NT2/D1 (cell line): ENCODE data around the gene RNPC3.
"Not testable (repeated sequence)": the region's sequence is repeated elsewhere in the genome, so short reads cannot be mapped to it uniquely, and the experiment has no call there.

Source experiments
- DNase-seq: peaks from one replicate; pipeline ENCODE4 v3.0.0-alpha.2; 2011; ENCODE audit warnings: low read depth, low spot score
- H3K27me3 ChIP-seq: 2 replicates; pipeline ENCODE4 v1.6.0; 2011; ENCODE audit warnings: mild to moderate bottlenecking; ENCODE audit not compliant: insufficient read length, insufficient read depth
- H3K36me3 ChIP-seq: 2 replicates; pipeline ENCODE4 v1.6.1; 2011; ENCODE audit warnings: mild to moderate bottlenecking, low read length, mixed read lengths; ENCODE audit not compliant: insufficient read depth, insufficient read length
- H3K4me1 ChIP-seq: 2 replicates; pipeline ENCODE4 v1.5.1; 2011; ENCODE audit not compliant: insufficient read depth, insufficient read length
- H3K4me3 ChIP-seq: 2 replicates; pipeline ENCODE4 v1.5.1; 2011; ENCODE audit warnings: low read depth; ENCODE audit not compliant: insufficient read length
- H3K9ac ChIP-seq: 2 replicates; pipeline ENCODE4 v1.6.0; 2011; ENCODE audit warnings: low read depth; ENCODE audit not compliant: insufficient read length
- H3K9me3 ChIP-seq: 2 replicates; pipeline ENCODE4 v1.5.1; 2011; ENCODE audit warnings: mild to moderate bottlenecking, low read length; ENCODE audit not compliant: insufficient read depth
- SUZ12 ChIP-seq: IDR thresholded peaks from 2 replicates; pipeline ENCODE4 v1.6.1; 2011; ENCODE audit not compliant: insufficient read length, insufficient read depth; ENCODE audit errors: extremely low read depth
- YY1 ChIP-seq: IDR thresholded peaks from 2 replicates; pipeline ENCODE4 v1.6.1; 2011; ENCODE audit not compliant: insufficient read length, insufficient read depth
- ZNF274 ChIP-seq: IDR thresholded peaks from 2 replicates; pipeline ENCODE4 v1.6.1; 2011; ENCODE audit warnings: mild to moderate bottlenecking, low read depth, low read length

RNPC3 gene

GRCh38 chr1:103560427-103560826 is 34.9 kb downstream of the RNPC3 start:
- TF ChIP-seq SUZ12 (no peak), YY1 (no peak), ZNF274 (no peak)
- no peaks in the 10 kb centered on the region for H3K4me1 ChIP-seq

GRCh38 chr1:103561124-103561523 is 35.6 kb downstream of the RNPC3 start:
- not testable (repeated sequence) for H3K4me3 ChIP-seq, H3K36me3 ChIP-seq, H3K9me3 ChIP-seq, H3K9ac ChIP-seq, H3K27me3 ChIP-seq, DNase-seq, H3K4me1 ChIP-seq

More at GRCh38 chr1:103560427-103560826, 34.9 kb downstream of the RNPC3 start:
- H3K9ac ChIP-seq: no peak overlapping the region
- H3K4me3 ChIP-seq: no peak overlapping the region
- no peaks in the 10 kb centered on the region for H3K36me3 ChIP-seq
- H3K27me3 ChIP-seq: no peaks in the 10 kb centered on the region
- H3K9me3 ChIP-seq: no peaks in the 10 kb centered on the region
- DNase-seq: no peak

DNA sequence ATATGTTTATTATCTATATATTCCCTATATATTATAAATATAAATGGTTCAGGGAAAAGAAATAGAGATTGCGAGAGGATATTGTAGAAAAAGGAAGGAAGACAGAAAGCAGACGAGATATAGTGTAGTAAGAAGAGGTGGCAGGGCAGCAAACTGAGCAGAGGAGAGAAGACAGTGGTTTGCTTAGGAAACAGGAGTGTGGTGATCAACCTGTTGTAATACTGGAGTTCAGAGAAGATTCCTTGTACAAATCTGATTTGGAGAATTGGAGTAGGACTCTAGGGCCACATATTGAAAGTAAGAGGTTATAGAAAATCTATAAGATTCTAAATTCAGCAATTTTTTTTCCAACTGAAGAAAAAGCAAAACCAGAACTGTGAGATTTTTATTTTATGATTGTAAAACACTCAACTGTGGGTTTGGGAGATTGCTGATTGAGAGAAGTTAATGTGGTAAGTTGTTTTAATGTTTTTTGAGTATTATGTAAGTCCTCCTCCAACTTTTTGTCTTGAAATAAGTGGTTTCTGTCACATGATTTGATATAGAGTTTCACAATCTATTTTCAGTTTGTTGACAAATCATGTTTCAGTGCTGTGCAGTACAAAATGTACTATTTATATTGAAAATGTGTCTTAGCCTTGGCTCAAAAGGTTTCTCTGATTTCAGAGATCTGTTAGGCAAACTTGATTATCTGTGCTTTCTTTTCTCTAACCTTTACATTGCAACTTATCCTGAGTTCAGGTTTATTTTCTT is 36.3 kb downstream of the RNPC3 start:
- Histone ChIP-seq H3K9ac (no peak overlapping the region), H3K27me3 (no peaks in the 10 kb centered on the region), H3K36me3 (no peaks in the 10 kb centered on the region), H3K9me3 (no peaks in the 10 kb centered on the region), H3K4me3 (no peak overlapping the region), H3K4me1 (no peaks in the 10 kb centered on the region)
- no peak for DNase-seq
- TF ChIP-seq SUZ12 (no peak), ZNF274 (no peak), YY1 (no peak)

DNA sequence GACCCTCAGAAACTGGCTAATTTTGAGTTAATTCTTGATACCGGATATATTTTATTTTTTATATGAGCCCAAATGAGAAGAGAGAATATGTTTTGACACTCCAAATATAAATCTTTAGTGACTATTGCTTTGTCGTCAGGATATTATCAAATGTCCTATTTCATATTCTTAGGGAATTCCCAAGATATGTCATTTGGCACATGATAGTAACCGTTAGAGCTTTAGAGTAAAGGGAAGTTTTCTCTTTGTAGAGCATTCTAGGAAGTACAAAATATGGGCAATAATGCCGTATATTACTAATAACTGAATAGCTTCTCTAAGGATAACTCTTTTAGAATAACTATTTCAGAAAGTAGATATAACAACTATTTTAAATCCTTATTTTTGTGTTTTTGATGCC is 37.6 kb downstream of the RNPC3 start:
- no peak for TF ChIP-seq SUZ12
- no peak for TF ChIP-seq ZNF274
- no peak for TF ChIP-seq YY1
- no peaks in the 10 kb centered on the region for H3K27me3 ChIP-seq
- H3K4me1 ChIP-seq: no peaks in the 10 kb centered on the region
- H3K36me3 ChIP-seq: no peaks in the 10 kb centered on the region
- no peak for DNase-seq
- H3K4me3 ChIP-seq: no peak overlapping the region
- no peak overlapping the region for H3K9ac ChIP-seq
- H3K9me3 ChIP-seq: no peaks in the 10 kb centered on the region

DNA sequence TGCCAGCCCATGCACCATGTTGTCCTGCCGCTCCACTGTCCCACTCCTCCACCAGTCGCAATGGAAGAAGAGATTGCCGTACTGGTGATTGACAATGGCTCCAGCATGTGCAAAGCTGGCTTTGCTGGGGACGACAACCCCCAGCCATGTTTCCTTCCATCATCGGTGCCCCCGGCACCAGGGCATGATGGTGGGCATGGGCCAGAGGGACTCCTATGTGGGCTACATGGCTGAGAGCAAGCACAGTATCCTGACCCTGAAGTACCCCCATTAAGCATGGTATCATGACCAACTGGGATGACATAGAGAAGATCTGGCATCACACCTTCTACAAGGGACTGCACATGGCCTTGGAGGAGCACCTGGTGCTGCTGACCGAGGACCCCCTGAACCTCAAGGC is 44.0 kb downstream of the RNPC3 start:
- Histone ChIP-seq H3K36me3 (no peaks in the 10 kb centered on the region), H3K4me3 (no peak overlapping the region), H3K4me1 (no peaks in the 10 kb centered on the region), H3K9me3 (peaks cover 4% of the 10 kb centered on the region; the same call in 1 of the 2 replicates), H3K27me3 (no peaks in the 10 kb centered on the region), H3K9ac (no peak overlapping the region)
- no peak for DNase-seq
- no peak for TF ChIP-seq YY1
- no peak for TF ChIP-seq ZNF274
- no peak for TF ChIP-seq SUZ12

- DNase-seq, H3K4me3 ChIP-seq, H3K9ac ChIP-seq: not testable (repeated sequence)
Observed at GRCh38 chr1:103571289-103571688, 45.8 kb downstream of the RNPC3 start, which contains the start of gene AMY2B. Gene AMY2B (plus strand): TSS chr1:103571589. CDS start chr1:103571603, 14 bp downstream.

DNA sequence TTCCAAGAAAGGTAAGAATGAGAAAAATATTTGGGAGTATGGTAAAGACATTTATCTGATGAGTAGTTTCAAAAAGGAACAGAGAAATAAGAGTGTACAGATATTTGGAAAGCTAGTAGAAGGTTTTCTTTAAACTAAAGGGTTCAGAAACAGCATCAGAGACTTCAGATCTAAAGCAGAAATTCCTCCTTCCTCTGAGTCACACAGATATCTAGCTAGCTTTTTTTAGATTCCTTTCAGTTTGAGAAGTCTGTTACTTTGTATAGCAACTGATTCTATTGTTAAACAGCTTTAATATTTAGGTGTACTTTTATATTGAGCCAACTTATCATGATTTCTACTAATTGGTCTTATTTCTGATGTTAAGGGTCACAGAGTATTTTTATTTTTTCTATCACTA is 50.6 kb downstream of the RNPC3 start:
- Histone ChIP-seq H3K36me3 (no peaks in the 10 kb centered on the region), H3K9ac (no peak overlapping the region), H3K9me3 (no peaks in the 10 kb centered on the region), H3K27me3 (no peaks in the 10 kb centered on the region), H3K4me3 (no peak overlapping the region), H3K4me1 (no peaks in the 10 kb centered on the region)
- TF ChIP-seq SUZ12 (no peak), ZNF274 (no peak), YY1 (no peak)
- no peak for DNase-seq

More at GRCh38 chr1:103571289-103571688, 45.8 kb downstream of the RNPC3 start, which contains the start of gene AMY2B:
- not testable (repeated sequence) for H3K4me1 ChIP-seq, H3K27me3 ChIP-seq, H3K9me3 ChIP-seq, H3K36me3 ChIP-seq

DNA sequence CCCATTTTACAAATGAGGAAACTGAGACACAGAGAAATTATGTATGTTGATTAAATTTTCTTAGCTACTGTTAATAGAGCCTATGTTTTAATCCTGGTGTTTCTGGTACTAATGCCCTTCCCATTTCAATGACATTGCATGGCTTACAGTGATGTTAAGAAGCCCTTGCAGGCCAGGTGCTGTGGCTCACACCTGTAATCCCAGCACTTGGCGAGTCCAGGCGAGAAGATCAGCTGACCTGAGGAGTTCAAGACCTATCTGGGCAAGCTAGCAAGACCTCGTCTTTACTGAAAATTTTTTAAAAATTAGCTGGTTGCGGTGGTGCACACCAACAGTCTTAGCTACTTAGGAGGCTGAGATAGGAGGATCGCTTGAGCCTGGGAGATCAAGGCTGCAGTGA is 51.3 kb downstream of the RNPC3 start:
- not testable (repeated sequence) for H3K9me3 ChIP-seq, H3K9ac ChIP-seq, H3K4me1 ChIP-seq, H3K27me3 ChIP-seq, DNase-seq, H3K36me3 ChIP-seq, H3K4me3 ChIP-seq
